ENCODE measurements around the gene SYT5. TPM values are rescaled to one million over a fixed set of nuclear protein-coding genes. Genes with fewer than 3 reads are reported as not detected.
A peak's percentile ranks its signal among the peaks of the same experiment; 100 is the strongest.
"Not testable (repeated sequence)": the region's sequence is repeated elsewhere in the genome, so short reads cannot be mapped to it uniquely, and the experiment has no call there.

The SYT5 gene
- total RNA-seq (2014; rRNA removed; shearing (Covaris generic)) = 0.12 TPM in 1 of 2 replicates, not detected in the other

DNA sequence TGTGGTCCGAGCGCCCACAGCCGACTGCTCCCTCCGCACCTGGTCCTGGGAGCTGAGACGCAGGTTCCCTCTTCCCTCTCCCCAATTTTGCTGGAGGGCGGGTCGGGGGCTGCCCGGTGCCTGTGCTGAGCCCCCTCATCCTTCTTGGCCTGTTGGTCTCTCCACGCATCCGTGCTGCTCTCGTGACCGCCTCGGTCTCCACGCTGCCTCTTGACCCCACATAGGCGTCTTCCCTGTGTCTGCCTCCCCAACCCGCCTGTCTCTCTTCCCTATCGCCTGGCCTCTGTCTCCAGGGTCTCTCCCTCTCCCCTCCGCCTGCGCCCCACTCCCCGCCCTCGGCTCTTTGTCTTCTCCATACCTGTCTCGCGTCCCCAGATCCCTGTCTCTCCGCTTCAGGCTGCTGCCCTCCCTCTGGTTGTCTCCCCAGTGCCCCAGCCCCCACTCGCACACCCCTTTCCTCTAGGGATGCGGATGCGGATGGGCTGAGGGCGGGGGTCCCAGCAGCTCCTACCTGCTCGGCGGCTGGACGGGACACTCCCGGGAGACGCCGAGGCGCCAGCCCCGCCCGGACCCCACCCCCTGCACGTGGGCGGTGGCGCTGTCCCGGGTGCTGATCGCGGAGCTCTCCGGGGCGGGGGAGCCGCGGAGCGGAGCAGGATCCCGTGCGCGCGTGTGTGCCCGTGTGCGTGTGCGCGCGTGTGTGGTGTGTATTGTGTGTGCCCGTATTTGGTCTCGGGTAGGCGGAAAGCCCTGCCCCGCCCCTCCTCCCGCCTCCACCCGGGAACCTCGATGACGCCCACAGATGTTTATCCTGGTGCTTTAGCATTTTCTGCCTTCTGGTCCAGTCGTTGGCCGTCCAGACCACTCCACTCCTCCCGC lies at the start of gene SYT5:
SYT5 (minus strand) TSS at position 684 of the 879 bp plus-strand sequence. CDS start 1,248 bp downstream, outside the sequence.
- DNase-seq (ENCODE audit: low read depth) = peak; percentile 58

DNA sequence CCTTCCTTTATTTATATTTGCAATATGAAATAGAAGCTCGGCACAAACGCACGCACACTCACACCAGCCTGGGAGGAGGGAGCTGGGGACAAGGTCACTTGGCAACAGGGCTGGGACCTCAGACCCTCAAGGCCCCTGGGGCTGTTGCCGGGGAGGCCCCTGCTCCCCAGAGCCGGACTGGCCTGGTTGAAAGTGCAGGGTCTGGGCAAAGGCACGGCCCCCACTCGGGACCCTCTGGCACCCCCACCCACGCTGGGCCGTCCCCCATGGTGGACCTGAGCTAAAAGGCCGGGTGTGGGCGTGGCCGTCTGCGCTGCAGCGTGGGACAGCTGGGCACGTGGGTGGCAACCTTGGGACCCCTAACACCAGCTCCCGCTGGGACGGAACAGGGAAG lies 49.7 kb upstream of the SYT5 start:
- no peak for DNase-seq (ENCODE audit: low read depth)

DNA sequence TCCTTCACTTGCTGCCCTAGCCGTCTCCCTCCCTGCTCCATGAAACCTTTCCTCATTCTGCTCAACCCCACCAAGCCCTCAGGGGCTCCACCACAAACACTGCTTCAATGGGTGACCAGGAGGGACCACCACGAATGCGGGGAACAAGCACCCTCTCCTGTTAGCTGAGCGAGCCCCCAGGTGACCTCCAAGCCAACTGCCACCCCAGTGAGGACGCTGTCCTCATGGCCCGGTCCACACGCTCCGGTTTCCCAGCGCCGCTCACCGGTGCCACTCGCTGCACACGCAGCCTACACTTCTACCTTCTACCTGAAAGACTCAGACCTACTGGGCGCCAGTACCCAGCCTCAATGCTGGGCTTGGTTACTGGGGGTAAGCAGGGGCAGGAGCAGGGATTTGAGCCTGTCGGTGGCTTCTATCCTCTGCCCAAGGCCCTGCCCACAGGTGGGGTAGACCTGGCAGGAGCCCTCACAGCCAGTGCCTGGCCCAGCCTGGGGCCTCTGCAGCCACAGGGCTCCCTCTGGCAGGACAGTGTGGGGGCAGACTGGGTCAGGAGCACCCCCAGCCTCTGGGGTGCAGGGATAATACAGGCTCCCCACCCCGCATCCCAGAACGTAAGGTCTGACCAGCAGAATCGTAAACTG lies 49.2 kb upstream of the SYT5 start:
- no peak for DNase-seq (ENCODE audit: low read depth)

DNA sequence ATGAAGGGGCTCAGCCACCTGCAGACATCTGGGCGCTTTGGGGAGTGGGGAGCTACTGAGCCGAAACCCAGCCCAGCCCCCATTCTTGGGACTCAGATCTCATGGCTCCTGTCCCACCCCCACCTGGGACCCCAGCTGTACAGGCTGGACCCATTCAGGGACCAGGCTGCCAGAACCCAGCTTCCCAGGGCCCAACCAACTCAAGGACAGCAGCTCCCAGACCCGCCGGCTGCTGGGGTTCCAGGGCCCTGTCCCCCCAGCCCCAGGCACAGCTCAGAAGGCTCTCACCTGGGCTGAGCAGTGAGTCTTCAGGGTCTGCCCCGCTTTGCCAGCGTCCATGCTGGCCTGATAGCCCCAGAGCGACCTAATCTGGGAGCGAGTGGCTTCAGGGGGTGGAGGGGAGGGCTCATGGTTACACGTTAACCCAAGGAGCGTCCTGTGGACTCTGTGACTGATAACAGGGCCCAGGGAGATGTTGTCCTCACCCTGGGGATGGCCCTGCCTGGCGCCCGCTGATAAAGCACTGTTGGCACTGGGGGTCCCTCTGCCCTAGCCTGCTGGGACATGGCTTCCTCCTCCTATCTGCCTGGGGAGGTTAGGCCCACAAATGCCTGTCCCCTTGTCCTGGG lies 48.4 kb upstream of the SYT5 start, which contains the start of gene TMEM86B:
TMEM86B (minus strand) TSS at position 361 of the 629 bp plus-strand sequence; CDS start at position 339, 22 bp downstream.
- DNase-seq (ENCODE audit: low read depth) = no peak

DNA sequence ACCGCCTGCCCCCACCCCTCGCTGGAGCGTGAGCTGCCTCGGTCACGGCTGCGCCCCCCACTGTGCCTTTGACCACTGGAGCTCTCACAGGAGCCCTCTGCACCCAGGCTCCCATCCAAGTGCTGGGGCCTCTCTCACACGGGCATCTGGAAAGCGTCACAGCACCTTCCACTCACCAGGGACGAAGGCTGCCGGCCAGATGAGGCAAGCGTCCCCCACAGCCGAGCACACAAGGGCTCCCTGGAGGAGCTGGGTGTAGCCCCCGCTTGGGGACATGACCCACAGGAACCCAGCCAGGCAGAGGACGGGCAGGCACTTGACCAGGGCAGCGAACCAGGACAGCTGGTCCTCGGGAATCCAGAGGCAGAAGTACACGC lies 47.9 kb upstream of the SYT5 start:
- no peak for DNase-seq (ENCODE audit: low read depth)

DNA sequence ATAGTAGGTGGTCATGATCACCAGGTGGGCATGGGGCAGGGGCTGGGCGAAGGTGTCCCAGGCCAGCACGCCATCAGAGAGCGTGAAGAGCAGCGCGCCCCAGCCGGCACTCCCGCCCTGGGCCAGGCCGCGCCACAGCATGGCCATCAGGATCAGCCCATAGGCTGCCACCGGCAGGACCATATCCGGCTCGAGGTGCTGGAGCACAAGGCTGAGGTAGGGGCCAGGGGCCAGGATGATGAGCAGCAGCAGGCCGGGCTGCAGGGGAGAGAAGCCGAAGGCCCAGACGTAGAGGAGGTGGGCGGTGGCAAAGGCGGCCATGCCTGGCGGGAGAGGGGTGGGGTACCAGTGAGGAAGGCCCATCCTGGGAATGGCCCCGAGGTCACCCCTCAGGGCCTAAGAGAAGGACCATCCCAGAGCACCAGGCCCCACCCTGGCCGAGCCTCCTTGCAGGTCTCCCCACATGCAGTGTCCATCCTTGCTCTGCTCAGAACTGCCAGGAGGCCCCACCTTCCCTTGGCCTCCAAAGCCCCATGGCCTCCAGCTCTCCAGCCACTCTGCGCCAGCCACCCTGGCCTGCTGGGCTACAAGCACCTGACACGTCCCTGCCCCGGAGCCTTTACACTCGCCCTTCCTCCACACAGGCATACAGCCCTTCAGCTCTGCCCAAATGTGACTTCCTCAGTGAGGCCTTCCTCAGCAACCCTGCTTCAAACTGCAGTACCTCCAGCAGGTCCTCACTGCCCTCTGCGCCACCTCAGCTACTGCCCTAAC lies 47.3 kb upstream of the SYT5 start:
- no peak for DNase-seq (ENCODE audit: low read depth)

DNA sequence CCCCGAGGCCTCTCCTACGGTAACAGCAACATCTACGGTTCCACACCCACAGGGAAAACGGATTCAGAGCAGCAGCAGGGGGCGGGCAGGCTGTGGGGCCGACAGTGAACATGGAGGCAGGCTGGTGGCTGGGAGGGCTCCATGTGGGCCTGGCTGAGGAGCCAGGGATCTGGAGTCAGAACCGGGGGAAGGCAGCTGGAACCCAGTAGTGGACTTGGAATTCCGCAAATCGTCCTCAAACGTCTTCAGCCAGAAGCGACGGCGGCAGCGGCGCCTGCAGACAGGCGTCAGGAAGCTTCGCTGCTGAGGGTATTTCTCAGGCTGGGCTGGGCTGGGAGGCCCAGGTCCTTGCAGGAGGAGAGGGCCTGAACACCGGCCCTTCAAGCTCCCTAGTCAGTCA lies 46.7 kb upstream of the SYT5 start:
- DNase-seq (ENCODE audit: low read depth) = no peak

DNA sequence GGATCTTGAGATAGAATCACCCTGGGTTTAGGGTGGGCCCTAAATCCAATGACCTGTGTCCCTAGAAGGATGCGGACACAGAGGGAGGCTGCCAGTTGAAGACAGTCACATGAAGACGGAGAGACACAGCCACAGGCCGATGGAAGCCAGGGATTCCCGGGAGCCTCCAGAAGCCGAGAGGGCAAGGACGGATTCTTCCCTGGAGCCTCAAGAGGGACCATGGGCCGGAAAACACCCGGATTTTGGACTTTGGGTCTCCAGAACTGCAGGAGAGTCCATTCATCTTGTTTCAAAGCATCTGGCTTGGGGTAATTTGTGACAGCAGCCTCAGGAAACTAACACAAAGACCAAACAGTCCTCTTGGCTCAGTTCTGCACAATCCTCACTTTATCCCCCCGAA lies 46.2 kb upstream of the SYT5 start:
- DNase-seq (ENCODE audit: low read depth) = no peak

DNA sequence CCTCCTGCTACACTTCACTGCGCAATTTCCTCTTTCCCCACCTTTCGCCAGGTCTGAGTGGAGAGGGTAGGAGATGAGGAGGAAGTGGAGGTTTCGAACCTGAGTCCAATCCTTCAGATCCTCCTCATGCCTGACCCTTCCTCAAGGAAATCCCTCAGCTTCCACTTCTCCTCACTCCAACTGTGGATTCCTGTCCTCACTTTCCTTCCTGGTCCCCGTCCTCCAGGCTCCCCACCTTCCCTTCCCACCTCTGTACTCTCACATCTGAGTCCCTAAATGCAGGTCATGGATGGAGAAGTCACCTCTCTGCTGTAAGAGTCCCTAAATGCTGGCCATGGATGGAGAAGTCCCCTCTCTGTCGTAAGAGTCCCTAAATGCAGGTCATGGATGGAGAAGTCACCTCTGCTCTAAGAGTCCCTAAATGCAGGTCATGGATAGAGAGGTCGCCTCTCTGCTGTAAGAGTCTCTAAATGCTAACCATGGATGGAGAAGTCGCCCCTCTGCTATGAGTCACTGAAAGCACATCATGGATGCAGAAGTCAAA lies 45.4 kb upstream of the SYT5 start:
- no peak for DNase-seq (ENCODE audit: low read depth)

DNA sequence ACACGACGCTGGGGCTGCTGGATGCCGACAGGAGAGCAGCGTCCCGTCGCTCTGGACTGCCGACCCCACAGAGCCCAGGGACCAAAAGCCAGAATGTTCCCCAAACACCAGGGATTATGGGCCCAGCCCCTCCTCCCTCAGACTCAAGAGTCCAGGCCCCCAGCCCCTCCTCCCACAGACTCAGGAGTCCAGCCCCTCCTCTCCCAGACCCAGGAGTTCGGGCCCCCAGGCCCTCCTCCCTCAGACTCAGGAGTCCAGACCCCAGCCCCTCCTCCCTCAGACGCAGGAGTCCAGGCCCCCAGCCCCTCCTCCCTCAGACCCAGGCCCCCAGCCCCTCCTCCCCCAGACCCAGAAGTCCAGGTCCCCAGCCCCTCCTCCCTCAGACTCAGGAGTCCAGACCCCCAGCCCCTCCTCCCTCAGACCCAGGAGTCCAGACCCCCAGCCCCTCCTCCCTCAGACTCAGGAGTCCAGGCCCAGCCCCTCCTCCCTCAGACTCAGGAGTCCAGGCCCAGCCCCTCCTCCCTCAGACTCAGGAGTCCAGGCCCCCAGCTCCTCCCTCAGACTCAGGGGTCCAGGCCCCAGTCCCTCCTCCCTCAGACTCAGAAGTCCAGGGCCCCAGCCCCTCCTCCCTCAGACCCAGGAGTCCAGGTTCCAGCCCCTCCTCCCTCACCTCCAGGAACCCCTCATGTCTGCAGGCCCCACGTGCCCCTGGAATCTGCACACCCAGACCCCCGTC lies 44.8 kb upstream of the SYT5 start:
- DNase-seq (ENCODE audit: low read depth) = not testable (repeated sequence)

DNA sequence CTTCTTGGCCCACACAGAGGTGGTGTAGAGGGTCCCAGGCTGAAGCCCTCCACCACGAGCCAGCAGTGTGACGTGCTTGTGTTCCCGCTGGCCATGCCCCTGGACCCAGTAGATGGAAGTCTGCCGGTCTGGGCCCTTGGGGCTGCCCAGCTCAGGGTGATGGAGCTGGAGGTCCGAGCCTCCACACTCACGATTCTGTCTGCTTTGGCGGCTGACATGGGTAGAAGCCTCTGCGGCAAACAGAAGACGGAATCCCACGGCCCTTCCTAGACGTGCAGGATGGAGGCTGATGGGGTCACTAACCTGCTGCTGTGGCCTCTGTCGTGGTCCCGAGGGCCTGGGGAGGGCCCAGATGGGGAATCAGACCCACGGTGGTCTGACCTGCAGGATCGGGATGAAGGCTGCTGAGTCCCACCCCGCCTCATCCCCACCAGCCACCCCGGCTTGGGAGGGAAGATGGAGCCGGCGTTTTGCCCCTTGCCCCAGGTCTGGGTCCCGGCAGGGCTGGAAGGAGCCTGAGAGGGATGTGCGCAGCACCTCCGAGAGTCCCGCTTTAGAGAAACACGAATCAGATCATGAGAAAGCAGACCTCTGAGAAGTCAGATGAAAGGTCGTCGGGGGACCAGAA lies 44.1 kb upstream of the SYT5 start:
- DNase-seq (ENCODE audit: low read depth) = no peak

DNA sequence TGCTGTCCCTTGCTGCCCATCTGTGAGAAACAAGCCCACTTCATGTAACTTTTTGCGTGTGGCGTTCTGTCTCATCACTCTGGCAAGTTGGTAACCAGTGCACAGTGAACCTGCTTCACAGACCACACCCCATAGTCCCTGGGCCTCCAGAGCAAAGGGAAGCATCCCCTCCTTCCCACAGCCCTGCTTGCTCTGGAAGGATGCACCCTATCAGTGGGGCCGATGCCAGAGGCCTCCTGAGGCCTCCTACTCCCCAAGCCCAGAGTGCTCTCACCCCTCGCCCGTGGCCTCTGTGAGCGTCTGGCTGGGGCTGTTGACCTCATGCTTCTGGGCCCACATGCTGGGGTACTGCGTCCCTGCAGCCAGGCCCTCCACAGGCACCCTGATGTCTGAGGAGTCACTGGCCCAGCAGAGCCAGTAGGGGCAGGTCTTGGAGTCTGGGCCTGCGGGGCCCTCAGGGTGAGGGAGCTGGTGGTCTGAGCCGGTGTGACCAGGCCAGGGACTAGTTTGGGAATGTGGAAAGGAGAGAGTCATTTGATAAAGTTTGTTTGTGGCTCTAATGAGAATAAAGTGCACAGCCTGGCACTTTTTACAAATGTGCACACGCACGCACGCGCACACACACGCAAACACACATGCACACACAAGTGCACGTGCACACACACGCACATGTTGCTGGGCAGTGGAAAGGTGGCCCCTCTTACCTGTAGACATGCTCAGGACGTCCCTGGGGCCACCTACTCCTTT lies 43.4 kb upstream of the SYT5 start:
- DNase-seq (ENCODE audit: low read depth) = no peak

DNA sequence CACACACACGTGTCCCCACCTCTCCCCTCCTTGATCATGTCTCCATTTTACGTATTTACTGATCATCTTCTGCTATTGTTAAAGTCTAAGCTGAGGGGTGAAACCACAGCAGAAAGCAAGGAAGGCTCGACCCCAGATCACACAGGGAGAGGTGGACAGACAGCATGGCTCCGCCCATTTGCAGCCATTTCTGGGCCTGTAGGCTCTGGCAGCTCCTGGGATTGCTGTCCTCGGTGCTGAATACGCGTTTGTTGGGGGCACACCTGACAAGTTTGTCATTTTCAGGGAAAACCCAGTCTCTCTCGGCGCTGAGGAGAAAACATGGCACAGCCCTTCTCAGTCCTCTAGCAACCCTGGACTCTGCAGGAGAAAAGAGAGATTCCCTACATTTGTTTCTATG lies 40.4 kb upstream of the SYT5 start:
- DNase-seq (ENCODE audit: low read depth) = no peak

DNA sequence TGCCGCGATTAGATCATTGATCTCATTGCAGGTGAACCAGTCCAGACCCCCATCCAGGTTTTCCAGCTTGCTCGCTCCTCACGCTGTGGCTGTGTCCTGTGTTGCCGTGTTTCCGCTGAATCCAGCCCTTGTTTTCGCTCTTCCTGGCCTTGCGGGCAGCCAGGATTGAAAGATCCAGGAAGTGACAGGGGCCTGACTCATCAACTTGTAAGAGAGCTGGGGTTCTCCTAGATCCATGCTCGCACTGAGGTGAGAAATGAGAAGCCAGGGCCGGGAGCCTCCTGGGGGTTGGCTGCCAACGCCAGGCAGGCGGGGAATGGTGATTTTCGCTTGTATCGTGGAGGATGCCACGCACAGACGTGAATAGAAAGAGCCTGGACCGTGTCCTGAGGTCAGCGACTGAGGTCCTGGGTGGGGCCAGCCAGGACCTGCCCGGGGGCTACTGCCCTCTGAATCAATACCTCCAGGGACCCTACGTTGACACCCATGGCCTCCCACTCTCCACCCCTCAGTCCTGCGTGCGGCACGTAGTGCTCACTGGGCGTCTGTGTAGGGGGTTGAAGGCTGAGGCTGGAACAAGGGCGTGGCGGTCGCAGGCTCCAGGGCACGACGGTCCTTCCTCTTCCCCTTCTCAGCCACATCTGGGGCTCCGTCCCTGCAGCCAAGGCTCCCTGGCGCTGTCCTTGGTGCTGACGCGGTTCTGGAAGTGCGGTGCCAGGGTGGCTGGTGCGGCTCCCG lies 36.5 kb upstream of the SYT5 start:
- DNase-seq (ENCODE audit: low read depth) = peak; percentile 99

DNA sequence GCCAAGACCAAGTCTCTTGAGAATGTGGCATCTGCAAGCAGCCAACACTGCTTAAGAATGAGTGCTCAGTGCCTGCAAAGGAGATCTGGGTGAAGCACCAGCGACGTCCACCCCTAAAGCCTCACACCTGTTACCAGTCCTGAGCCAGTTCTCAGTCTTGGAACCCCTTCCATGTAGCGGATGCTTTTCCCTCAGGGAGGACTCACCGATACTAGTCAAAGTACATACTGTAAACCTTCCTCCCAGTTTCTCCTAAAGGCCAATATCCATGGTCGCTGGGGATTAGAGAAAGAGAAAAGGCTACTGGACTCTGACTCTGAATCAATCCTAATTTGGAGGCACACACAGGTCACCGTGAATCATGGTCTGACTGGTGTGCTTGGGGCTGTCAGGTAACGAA lies 33.5 kb upstream of the SYT5 start:
- no peak for DNase-seq (ENCODE audit: low read depth)

DNA sequence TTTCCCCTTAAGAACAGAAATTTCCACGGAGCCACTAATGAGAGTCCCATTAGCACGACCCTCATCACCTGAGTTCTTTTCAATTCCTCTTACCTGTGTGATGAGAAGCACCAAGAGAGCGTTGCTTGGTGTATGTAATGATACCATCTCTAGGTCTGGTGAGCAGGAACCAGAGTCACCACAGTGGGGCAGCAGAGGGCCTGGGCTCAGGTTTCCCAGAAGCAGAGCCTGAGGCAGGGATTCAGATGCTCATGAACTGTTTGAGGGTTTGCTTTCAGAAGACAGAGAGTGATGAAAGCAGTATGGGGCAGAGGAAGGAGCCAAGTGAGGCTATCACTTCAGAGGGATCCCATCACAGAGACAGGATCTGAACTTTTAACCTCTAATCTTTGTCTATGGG lies 32.4 kb upstream of the SYT5 start:
- DNase-seq (ENCODE audit: low read depth) = no peak

DNA sequence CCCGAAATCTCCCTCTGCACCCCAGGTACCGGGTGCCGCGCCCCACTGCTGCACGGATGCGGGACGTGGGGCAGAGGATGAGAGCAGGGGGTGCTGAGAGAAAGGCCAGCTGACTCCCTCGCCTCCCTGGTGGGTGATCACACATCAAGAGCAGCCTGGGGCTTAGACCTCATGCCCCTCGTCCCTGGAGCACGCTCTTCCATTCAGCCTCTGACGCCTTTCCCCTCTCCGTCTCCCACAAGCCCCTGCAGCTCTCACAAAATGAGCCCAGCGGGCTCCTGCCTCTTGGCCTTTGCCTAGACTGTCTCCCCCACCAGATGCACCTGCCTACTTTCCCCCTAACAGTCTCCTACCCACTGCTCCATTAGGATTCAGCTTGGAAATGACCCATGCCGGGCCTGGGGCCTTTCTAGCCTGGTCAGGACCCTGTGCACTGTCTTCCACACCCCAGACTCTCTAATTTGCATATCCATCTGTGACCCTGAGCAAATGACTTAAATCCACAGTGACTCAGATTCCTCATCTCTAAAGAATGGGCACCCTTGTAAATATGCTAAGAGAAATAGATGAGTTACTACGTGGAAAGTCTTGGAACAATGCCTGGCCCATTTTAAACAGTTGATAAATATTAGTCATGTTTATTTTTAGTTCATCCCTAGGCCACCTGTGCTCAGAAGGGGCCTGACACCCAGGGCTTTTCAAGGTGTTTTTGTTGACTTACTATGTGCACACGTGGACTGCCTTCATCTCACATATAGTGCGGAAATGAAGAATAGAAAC lies 29.8 kb upstream of the SYT5 start:
- peak; percentile 81 for DNase-seq (ENCODE audit: low read depth)
